IMR-90 (cell line): ENCODE data around the gene CEACAM7.

ENCODE experiments used
- TF ChIP-seq, protein P1 (sequence below): conservative IDR thresholded peaks from 2 replicates; pipeline ENCODE4 v1.5.1; 2012; ENCODE audit warnings: mild to moderate bottlenecking, low read depth, low read length, improper control_type of control experiment
- TF ChIP-seq, protein P2 (sequence below): fragments of 150-350 bp; IDR thresholded peaks from 2 replicates; pipeline ENCODE4 v1.6.1; 2016; ENCODE audit warnings: low read depth, mild to moderate bottlenecking, low read length, moderate library complexity, borderline replicate concordance

DNA sequence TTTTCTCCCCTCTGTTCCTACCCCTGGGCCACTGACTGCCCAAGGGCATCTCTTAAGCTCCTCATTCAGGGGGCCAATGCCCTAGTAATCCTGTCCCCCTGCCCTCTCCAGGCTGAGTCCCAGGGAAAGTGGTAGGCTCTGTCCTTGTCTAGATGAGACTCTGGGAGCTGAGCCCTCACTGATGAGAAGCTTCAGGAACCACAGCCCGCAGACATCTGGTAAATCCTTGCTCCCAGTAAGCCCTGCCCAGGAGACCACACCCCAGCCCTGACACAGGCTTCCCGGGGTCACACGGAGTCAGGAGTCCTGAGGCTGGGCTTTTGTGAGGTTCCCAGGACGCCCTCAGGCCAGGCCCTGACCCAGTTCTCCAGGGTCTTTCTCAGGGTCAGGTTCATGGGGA, 63.1 kb downstream of the CEACAM7 start:
- TF ChIP-seq, protein P1, sequence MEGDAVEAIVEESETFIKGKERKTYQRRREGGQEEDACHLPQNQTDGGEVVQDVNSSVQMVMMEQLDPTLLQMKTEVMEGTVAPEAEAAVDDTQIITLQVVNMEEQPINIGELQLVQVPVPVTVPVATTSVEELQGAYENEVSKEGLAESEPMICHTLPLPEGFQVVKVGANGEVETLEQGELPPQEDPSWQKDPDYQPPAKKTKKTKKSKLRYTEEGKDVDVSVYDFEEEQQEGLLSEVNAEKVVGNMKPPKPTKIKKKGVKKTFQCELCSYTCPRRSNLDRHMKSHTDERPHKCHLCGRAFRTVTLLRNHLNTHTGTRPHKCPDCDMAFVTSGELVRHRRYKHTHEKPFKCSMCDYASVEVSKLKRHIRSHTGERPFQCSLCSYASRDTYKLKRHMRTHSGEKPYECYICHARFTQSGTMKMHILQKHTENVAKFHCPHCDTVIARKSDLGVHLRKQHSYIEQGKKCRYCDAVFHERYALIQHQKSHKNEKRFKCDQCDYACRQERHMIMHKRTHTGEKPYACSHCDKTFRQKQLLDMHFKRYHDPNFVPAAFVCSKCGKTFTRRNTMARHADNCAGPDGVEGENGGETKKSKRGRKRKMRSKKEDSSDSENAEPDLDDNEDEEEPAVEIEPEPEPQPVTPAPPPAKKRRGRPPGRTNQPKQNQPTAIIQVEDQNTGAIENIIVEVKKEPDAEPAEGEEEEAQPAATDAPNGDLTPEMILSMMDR, result no peak
- TF ChIP-seq, protein P2, sequence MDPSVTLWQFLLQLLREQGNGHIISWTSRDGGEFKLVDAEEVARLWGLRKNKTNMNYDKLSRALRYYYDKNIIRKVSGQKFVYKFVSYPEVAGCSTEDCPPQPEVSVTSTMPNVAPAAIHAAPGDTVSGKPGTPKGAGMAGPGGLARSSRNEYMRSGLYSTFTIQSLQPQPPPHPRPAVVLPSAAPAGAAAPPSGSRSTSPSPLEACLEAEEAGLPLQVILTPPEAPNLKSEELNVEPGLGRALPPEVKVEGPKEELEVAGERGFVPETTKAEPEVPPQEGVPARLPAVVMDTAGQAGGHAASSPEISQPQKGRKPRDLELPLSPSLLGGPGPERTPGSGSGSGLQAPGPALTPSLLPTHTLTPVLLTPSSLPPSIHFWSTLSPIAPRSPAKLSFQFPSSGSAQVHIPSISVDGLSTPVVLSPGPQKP, result no peak
